HCT116 (cell line): ENCODE results near the gene ZNF248. TPM values are rescaled to one million over a fixed set of nuclear protein-coding genes. Genes with fewer than 3 reads are reported as not detected.

Experiments used
- ATAC-seq: fragments of 200-7000 bp; cut with Tn5 transposase; 2 replicates; pipeline ENCODE4 v1.9.1; 2020; ENCODE audit warnings: mild to moderate bottlenecking, moderate library complexity
- BruUV-seq: library from RNA; stranded (reverse); fragments of 400-500 nt; replicated peaks from 2 replicates; lab custom pipeline; 2021; lab: Mats Ljungman, UMichigan
- CTCF ChIA-PET: fragments of 300-600 bp; sonication (Branson Sonifier 250); formaldehyde crosslinking; loops from one replicate; lab custom pipeline; 2021; ENCODE audit warnings: antibody characterized with exemption; lab: Charles Lee
- POLR2A ChIA-PET: fragments of 300-600, 350-600 bp; sonication (Branson Sonifier 250); formaldehyde crosslinking; loops from one replicate; lab custom pipeline; 2021; ENCODE audit warnings: antibody characterized with exemption; lab: Charles Lee
- RAD21 ChIA-PET, 2 experiments: fragments of 300-600 bp; sonication (Branson Sonifier 250); formaldehyde crosslinking; loops; one replicate each; lab custom pipeline; 2023; ENCODE audit warnings: low total read pairs in 2 of 2; ENCODE audit not compliant: uncharacterized antibody in 2 of 2, unreplicated experiment in 2 of 2, low non-redundant PET in 1 of 2; lab: Charles Lee
- DNase-seq: peaks from one replicate; pipeline ENCODE4 v3.0.0-alpha.2; 2010; ENCODE audit warnings: low read depth, low spot score
- H2AFZ ChIP-seq: fragments of 200-600 bp; shearing (Covaris generic), sonication (generic); 2 replicates; pipeline ENCODE4 v1.6.1; 2017; ENCODE audit warnings: low read depth, mixed run types, mixed read lengths, antibody characterized with exemption, low read length; ENCODE audit not compliant: poor library complexity, severe bottlenecking
- H3K27ac ChIP-seq: 2 replicates; pipeline ENCODE4 v1.5.1; 2012; ENCODE audit warnings: low read depth, low read length
- H3K27me3 ChIP-seq: fragments of 200-600 bp; sonication (generic); 2 replicates; pipeline ENCODE4 v1.6.1; 2016; ENCODE audit warnings: mixed run types, low read length, mixed read lengths; ENCODE audit not compliant: insufficient read depth
- H3K36me3 ChIP-seq, 2 experiments: fragments of 200-500 bp in 1 of 2; fragments of 200-600 bp in 1 of 2; sonication (Bioruptor generic) in 1 of 2; sonication (generic) in 1 of 2; 2 replicates each; pipeline versions ENCODE4 v1.5.1 to v1.6.1; 2014 to 2016; ENCODE audit warnings: low read length in 2 of 2, inconsistent platforms in 1 of 2, mixed read lengths in 1 of 2, mixed run types in 1 of 2; ENCODE audit not compliant: insufficient read depth in 2 of 2, control insufficient read depth in 1 of 2
- H3K4me1 ChIP-seq, 2 experiments: fragments of 200-600 bp in 1 of 2; sonication (generic) in 1 of 2; 2 replicates each; pipeline versions ENCODE4 v1.5.1 to v1.6.1; 2012 to 2017; ENCODE audit warnings: low read length in 2 of 2, inconsistent platforms in 1 of 2, mild to moderate bottlenecking in 1 of 2, mixed read lengths in 1 of 2, mixed run types in 1 of 2, moderate library complexity in 1 of 2; ENCODE audit not compliant: insufficient read depth in 2 of 2, control insufficient read depth in 1 of 2
- H3K4me2 ChIP-seq: fragments of 200-600 bp; sonication (generic); 2 replicates; pipeline ENCODE4 v1.6.1; 2017; ENCODE audit warnings: mixed run types, low read length, mixed read lengths
- H3K4me3 ChIP-seq, 2 experiments: fragments of 200-600 bp in 1 of 2; sonication (generic) in 1 of 2; replicated peaks in 1 of 2; 2 replicates each; pipeline ENCODE4 v1.5.1; 2011 to 2016; ENCODE audit warnings: low read length in 2 of 2, control low read depth in 1 of 2, low read depth in 1 of 2, mild to moderate bottlenecking in 1 of 2, mixed read lengths in 1 of 2, mixed run types in 1 of 2
- H3K79me2 ChIP-seq: fragments of 200-600 bp; sonication (generic); 2 replicates; pipeline ENCODE4 v1.6.1; 2017; ENCODE audit warnings: mild to moderate bottlenecking, mixed run types, low read length, moderate library complexity, mixed read lengths; ENCODE audit not compliant: insufficient read depth
- H3K9ac ChIP-seq: fragments of 200-600 bp; sonication (generic); 2 replicates; pipeline ENCODE4 v1.6.1; 2016; ENCODE audit warnings: low read length, mixed read lengths
- H3K9me2 ChIP-seq: fragments of 200-600 bp; sonication (generic), shearing (Covaris generic); 2 replicates; pipeline ENCODE4 v1.6.1; 2017; ENCODE audit warnings: mixed run types, mild to moderate bottlenecking, moderate library complexity; ENCODE audit not compliant: insufficient read depth
- H3K9me3 ChIP-seq, 2 experiments: fragments of 200-500 bp in 1 of 2; fragments of 200-600 bp in 1 of 2; sonication (Bioruptor generic) in 1 of 2; sonication (generic) in 1 of 2; 2 replicates each; pipeline ENCODE4 v1.6.1; 2014 to 2017; ENCODE audit warnings: low read length in 2 of 2, mixed read lengths in 2 of 2, inconsistent platforms in 1 of 2, low read depth in 1 of 2, mild to moderate bottlenecking in 1 of 2, mixed run types in 1 of 2, moderate library complexity in 1 of 2; ENCODE audit not compliant: control insufficient read depth in 1 of 2, insufficient read depth in 1 of 2
- H4K20me1 ChIP-seq: fragments of 200-600 bp; sonication (generic), shearing (Covaris generic); 2 replicates; pipeline ENCODE4 v1.6.1; 2017; ENCODE audit warnings: mixed run types, mild to moderate bottlenecking, moderate library complexity; ENCODE audit not compliant: insufficient read depth
- EGR1 ChIP-seq: IDR thresholded peaks from 2 replicates; pipeline ENCODE4 v1.6.1; 2012; ENCODE audit warnings: low read depth
- JUND ChIP-seq: IDR thresholded peaks from 2 replicates; pipeline ENCODE4 v1.6.1; 2012
- POLR2AphosphoS5 ChIP-seq: IDR thresholded peaks from 2 replicates; pipeline ENCODE4 v1.6.1; 2011; ENCODE audit warnings: mild to moderate bottlenecking, low read depth, low read length, moderate library complexity
- SP1 ChIP-seq: IDR thresholded peaks from 2 replicates; pipeline ENCODE4 v1.6.1; 2012; ENCODE audit warnings: low read depth
- ZFX ChIP-seq: fragments of 450-650 bp; IDR thresholded peaks from 2 replicates; pipeline ENCODE4 v1.6.1; 2017
- intact Hi-C: fragments of 100-400 bp; cut with micrococcal nuclease; formaldehyde crosslinking; loops from 2 replicates; pipeline ENCODE4 v1.10.0; 2022
- total RNA-seq: library from RNA; stranded (reverse); gene quantifications from one replicate; pipeline ENCODE4 v1.2.1, GENCODE V29; 2021; ENCODE audit not compliant: unreplicated experiment
- TF ChIP-seq, protein P1 (sequence below): IDR thresholded peaks from 2 replicates; pipeline ENCODE4 v1.6.1; 2012; ENCODE audit warnings: low read depth
- TF ChIP-seq, protein P2 (sequence below): IDR thresholded peaks from 2 replicates; pipeline ENCODE4 v1.6.1; 2011; ENCODE audit warnings: mild to moderate bottlenecking, low read length, moderate library complexity; ENCODE audit not compliant: insufficient replicate concordance; ENCODE audit errors: extremely low read depth
- TF ChIP-seq, protein P3 (sequence below), 3 experiments: fragments of 200-600 bp in 1 of 3; sonication (generic) in 1 of 3; IDR thresholded peaks in 2 of 3; conservative IDR thresholded peaks in 1 of 3; 2 replicates each; pipeline ENCODE4 v1.5.1; 2012 to 2017; ENCODE audit warnings: low read depth in 2 of 3, low read length in 2 of 3, antibody characterized with exemption in 1 of 3, borderline replicate concordance in 1 of 3, control low read depth in 1 of 3, mild to moderate bottlenecking in 1 of 3, mixed read lengths in 1 of 3, mixed run types in 1 of 3, moderate library complexity in 1 of 3; ENCODE audit not compliant: insufficient read depth in 1 of 3

ZNF248 gene
- total RNA-seq, 1 experiment from 2014 or later: 6.2 TPM

GRCh38 chr10:37774351-37774750 lies 83.1 kb downstream of the ZNF248 start:
- Histone ChIP-seq H3K4me2 (no peak overlapping the region), H3K9me2 (no peaks in the 10 kb centered on the region), H3K79me2 (no peaks in the 10 kb centered on the region), H3K9me3 (no peaks in the 10 kb centered on the region), H3K9ac (no peak overlapping the region), H3K4me3 (no peak overlapping the region), H3K36me3 (no peaks in the 10 kb centered on the region), H3K4me1 (no peaks in the 10 kb centered on the region), H2AFZ (no peak overlapping the region), H3K27me3 (no peaks in the 10 kb centered on the region), H4K20me1 (no peaks in the 10 kb centered on the region), H3K27ac (no peak overlapping the region)
- ChIA-PET POLR2A (no interaction called here), CTCF (no interaction called here), RAD21 (no interaction called here)
- no peak for ATAC-seq
- no TSS peak for BruUV-seq
- DNase-seq: no peak
- intact Hi-C loops: no loop called here
- TF ChIP-seq EGR1 (no peak), POLR2AphosphoS5 (no peak), JUND (no peak), ZFX (no peak), SP1 (no peak)
- TF ChIP-seq, protein P1, sequence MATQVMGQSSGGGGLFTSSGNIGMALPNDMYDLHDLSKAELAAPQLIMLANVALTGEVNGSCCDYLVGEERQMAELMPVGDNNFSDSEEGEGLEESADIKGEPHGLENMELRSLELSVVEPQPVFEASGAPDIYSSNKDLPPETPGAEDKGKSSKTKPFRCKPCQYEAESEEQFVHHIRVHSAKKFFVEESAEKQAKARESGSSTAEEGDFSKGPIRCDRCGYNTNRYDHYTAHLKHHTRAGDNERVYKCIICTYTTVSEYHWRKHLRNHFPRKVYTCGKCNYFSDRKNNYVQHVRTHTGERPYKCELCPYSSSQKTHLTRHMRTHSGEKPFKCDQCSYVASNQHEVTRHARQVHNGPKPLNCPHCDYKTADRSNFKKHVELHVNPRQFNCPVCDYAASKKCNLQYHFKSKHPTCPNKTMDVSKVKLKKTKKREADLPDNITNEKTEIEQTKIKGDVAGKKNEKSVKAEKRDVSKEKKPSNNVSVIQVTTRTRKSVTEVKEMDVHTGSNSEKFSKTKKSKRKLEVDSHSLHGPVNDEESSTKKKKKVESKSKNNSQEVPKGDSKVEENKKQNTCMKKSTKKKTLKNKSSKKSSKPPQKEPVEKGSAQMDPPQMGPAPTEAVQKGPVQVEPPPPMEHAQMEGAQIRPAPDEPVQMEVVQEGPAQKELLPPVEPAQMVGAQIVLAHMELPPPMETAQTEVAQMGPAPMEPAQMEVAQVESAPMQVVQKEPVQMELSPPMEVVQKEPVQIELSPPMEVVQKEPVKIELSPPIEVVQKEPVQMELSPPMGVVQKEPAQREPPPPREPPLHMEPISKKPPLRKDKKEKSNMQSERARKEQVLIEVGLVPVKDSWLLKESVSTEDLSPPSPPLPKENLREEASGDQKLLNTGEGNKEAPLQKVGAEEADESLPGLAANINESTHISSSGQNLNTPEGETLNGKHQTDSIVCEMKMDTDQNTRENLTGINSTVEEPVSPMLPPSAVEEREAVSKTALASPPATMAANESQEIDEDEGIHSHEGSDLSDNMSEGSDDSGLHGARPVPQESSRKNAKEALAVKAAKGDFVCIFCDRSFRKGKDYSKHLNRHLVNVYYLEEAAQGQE: no peak
- TF ChIP-seq, protein P2, sequence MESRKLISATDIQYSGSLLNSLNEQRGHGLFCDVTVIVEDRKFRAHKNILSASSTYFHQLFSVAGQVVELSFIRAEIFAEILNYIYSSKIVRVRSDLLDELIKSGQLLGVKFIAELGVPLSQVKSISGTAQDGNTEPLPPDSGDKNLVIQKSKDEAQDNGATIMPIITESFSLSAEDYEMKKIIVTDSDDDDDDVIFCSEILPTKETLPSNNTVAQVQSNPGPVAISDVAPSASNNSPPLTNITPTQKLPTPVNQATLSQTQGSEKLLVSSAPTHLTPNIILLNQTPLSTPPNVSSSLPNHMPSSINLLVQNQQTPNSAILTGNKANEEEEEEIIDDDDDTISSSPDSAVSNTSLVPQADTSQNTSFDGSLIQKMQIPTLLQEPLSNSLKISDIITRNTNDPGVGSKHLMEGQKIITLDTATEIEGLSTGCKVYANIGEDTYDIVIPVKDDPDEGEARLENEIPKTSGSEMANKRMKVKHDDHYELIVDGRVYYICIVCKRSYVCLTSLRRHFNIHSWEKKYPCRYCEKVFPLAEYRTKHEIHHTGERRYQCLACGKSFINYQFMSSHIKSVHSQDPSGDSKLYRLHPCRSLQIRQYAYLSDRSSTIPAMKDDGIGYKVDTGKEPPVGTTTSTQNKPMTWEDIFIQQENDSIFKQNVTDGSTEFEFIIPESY: no peak
- TF ChIP-seq, protein P3, sequence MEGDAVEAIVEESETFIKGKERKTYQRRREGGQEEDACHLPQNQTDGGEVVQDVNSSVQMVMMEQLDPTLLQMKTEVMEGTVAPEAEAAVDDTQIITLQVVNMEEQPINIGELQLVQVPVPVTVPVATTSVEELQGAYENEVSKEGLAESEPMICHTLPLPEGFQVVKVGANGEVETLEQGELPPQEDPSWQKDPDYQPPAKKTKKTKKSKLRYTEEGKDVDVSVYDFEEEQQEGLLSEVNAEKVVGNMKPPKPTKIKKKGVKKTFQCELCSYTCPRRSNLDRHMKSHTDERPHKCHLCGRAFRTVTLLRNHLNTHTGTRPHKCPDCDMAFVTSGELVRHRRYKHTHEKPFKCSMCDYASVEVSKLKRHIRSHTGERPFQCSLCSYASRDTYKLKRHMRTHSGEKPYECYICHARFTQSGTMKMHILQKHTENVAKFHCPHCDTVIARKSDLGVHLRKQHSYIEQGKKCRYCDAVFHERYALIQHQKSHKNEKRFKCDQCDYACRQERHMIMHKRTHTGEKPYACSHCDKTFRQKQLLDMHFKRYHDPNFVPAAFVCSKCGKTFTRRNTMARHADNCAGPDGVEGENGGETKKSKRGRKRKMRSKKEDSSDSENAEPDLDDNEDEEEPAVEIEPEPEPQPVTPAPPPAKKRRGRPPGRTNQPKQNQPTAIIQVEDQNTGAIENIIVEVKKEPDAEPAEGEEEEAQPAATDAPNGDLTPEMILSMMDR (IDR thresholded peaks at IDR 0.05 in 2 of 3, conservative IDR thresholded peaks at IDR 0.05 in 1 of 3; ENCODE audit: borderline replicate concordance in 1 of 3, insufficient read depth in 1 of 3, low read depth in 2 of 3, low read length in 2 of 3): no peak
